Endothelial cell of umbilical vein (primary cell): ENCODE data around the gene ASB2. TPM values are rescaled to one million over a fixed set of nuclear protein-coding genes. Genes with fewer than 3 reads are reported as not detected.

Experiments used
- BruUV-seq: library from RNA; stranded (reverse); fragments of 400-500 nt; replicated peaks from 2 replicates; lab custom pipeline; 2021; lab: Mats Ljungman, UMichigan
- CTCF ChIA-PET: fragments of 300-600, 350-600 bp; sonication (Branson Sonifier 250); formaldehyde crosslinking; loops from one replicate; lab custom pipeline; 2021; ENCODE audit warnings: antibody characterized with exemption, inconsistent platforms; lab: Charles Lee
- POLR2A ChIA-PET: fragments of 300-600, 350-600 bp; sonication (Branson Sonifier 250); formaldehyde crosslinking; loops from one replicate; lab custom pipeline; 2021; ENCODE audit warnings: antibody characterized with exemption, inconsistent platforms; lab: Charles Lee
- DNase-seq: peaks from one replicate; pipeline ENCODE4 v3.0.0-alpha.2; 2011; ENCODE audit warnings: low read depth, low spot score
- FAIRE-seq: peaks from 2 replicates; lab custom pipeline; 2011; peaks lifted over from hg19 to GRCh38; lab: Jason Lieb, UNC
- H2AFZ ChIP-seq: 2 replicates; pipeline ENCODE4 v1.6.0; 2012; ENCODE audit warnings: low read depth, low read length, control low read depth, inconsistent platforms
- H3K27ac ChIP-seq: 2 replicates; pipeline ENCODE4 v1.5.1; 2011; ENCODE audit warnings: low read depth, mild to moderate bottlenecking, control low read depth, low read length, moderate library complexity; ENCODE audit not compliant: insufficient read depth
- H3K27me3 ChIP-seq, 2 experiments: 2 replicates each; pipeline versions ENCODE4 v1.6.0 to v1.6.1; 2011; ENCODE audit warnings: low read length in 2 of 2, mixed read lengths in 1 of 2; ENCODE audit not compliant: control insufficient read depth in 2 of 2, insufficient read depth in 2 of 2
- H3K36me3 ChIP-seq, 2 experiments: 2 replicates in 1 of 2; 3 replicates in 1 of 2; pipeline ENCODE4 v1.5.1; 2011; ENCODE audit warnings: low read length in 2 of 2, mild to moderate bottlenecking in 1 of 2, moderate library complexity in 1 of 2; ENCODE audit not compliant: control insufficient read depth in 2 of 2, insufficient read depth in 2 of 2; ENCODE audit errors: extremely low read depth in 1 of 2
- H3K4me1 ChIP-seq: 3 replicates; pipeline ENCODE4 v1.5.1; 2011; ENCODE audit warnings: mild to moderate bottlenecking, low read length; ENCODE audit not compliant: control insufficient read depth, insufficient read depth; ENCODE audit errors: extremely low read depth
- H3K4me2 ChIP-seq: 2 replicates; pipeline ENCODE4 v1.6.1; 2011; ENCODE audit warnings: low read length, control low read depth, mixed read lengths; ENCODE audit not compliant: insufficient read depth
- H3K4me3 ChIP-seq, 3 experiments: fragments of 200-600 bp in 1 of 3; sonication (generic), shearing (Covaris generic) in 1 of 3; replicated peaks in 1 of 3; 2 replicates each; pipeline ENCODE4 v1.5.1; 2011 to 2016; ENCODE audit warnings: control low read depth in 3 of 3, low read length in 3 of 3, mild to moderate bottlenecking in 2 of 3, inconsistent platforms in 1 of 3, low read depth in 1 of 3, moderate library complexity in 1 of 3; ENCODE audit not compliant: insufficient read depth in 1 of 3
- H3K79me2 ChIP-seq: 2 replicates; pipeline ENCODE4 v1.6.0; 2012; ENCODE audit warnings: low read length, inconsistent platforms; ENCODE audit not compliant: control insufficient read depth, insufficient read depth
- H3K9ac ChIP-seq: replicated peaks from 2 replicates; pipeline ENCODE3; 2011; ENCODE audit warnings: low read length, control low read depth; ENCODE audit not compliant: insufficient read depth; ENCODE audit errors: extremely low read depth
- H3K9me1 ChIP-seq: replicated peaks from 3 replicates; pipeline ENCODE4 v1.6.0; 2011; ENCODE audit warnings: mild to moderate bottlenecking, low read length; ENCODE audit not compliant: control insufficient read depth, insufficient read depth; ENCODE audit errors: extremely low read depth
- H3K9me3 ChIP-seq: replicated peaks from 2 replicates; pipeline ENCODE4 v1.5.1; 2012; ENCODE audit warnings: low read length, inconsistent platforms; ENCODE audit not compliant: control insufficient read depth, insufficient read depth
- H4K20me1 ChIP-seq: replicated peaks from 2 replicates; pipeline ENCODE3; 2011; ENCODE audit warnings: mild to moderate bottlenecking, low read length; ENCODE audit not compliant: control insufficient read depth, insufficient read depth; ENCODE audit errors: extremely low read depth
- CTCF ChIP-seq, 2 donors: IDR thresholded peaks; 1 replicate in 1 of 2; 2 replicates in 1 of 2; pipeline ENCODE4 v1.5.1; 2011; ENCODE audit warnings: low read length in 2 of 2, mild to moderate bottlenecking in 2 of 2, moderate library complexity in 2 of 2, control low read depth in 1 of 2, inconsistent platforms in 1 of 2, low read depth in 1 of 2; ENCODE audit not compliant: insufficient read depth in 1 of 2; ENCODE audit errors: extremely low read depth in 1 of 2
- EZH2 ChIP-seq: IDR thresholded peaks from 2 replicates; pipeline ENCODE4 v1.6.1; 2012; ENCODE audit warnings: borderline replicate concordance, low read depth, mild to moderate bottlenecking, moderate library complexity, low read length, inconsistent platforms; ENCODE audit not compliant: severe bottlenecking
- FOS ChIP-seq: IDR thresholded peaks from 2 replicates; pipeline ENCODE4 v1.6.1; 2011; ENCODE audit warnings: mild to moderate bottlenecking, low read length, moderate library complexity, borderline replicate concordance; ENCODE audit not compliant: insufficient read depth
- GATA2 ChIP-seq: IDR thresholded peaks from 2 replicates; pipeline ENCODE4 v1.7.0; 2011; ENCODE audit warnings: low read depth, mild to moderate bottlenecking, moderate library complexity, mixed read lengths, low read length; ENCODE audit not compliant: insufficient read length, insufficient read depth
- JUN ChIP-seq: IDR thresholded peaks from 2 replicates; pipeline ENCODE4 v1.6.1; 2011; ENCODE audit warnings: borderline replicate concordance, low read depth; ENCODE audit not compliant: insufficient read length, insufficient read depth
- MAX ChIP-seq: IDR thresholded peaks from 2 replicates; pipeline ENCODE4 v1.6.1; 2011; ENCODE audit not compliant: insufficient read depth, insufficient read length
- MYC ChIP-seq: IDR thresholded peaks from one replicate; pipeline ENCODE4 v1.6.1; 2011; ENCODE audit warnings: mild to moderate bottlenecking, low read depth, low read length
- POLR2A ChIP-seq: IDR thresholded peaks from 2 replicates; pipeline ENCODE4 v1.6.1; 2012; ENCODE audit warnings: low read depth, mild to moderate bottlenecking, control low read depth, low read length
- POLR2AphosphoS5 ChIP-seq: IDR thresholded peaks from 2 replicates; pipeline ENCODE4 v1.6.1; 2012; ENCODE audit warnings: low read depth, mild to moderate bottlenecking, control low read depth, low read length, moderate library complexity; ENCODE audit not compliant: insufficient read depth
- dilution Hi-C: fragments of 300-500 bp; cut with MboI; formaldehyde crosslinking; loops from one replicate; pipeline ENCODE4 v1.15.0; 2019; ENCODE audit warnings: low sequenced_read_pairs; ENCODE audit not compliant: extremely low pct_ligation_motif_present
- intact Hi-C: fragments of 100-400 bp; cut with micrococcal nuclease; formaldehyde crosslinking; loops from one replicate; pipeline ENCODE4 v1.10.0; 2022
- polyA plus RNA-seq, 4 experiments: library from polyadenylated mRNA; depleted of rRNA in 3 of 4; stranded (reverse) in 3 of 4; unstranded in 1 of 4; fragments of >200 nt; gene quantifications; 2 replicates each; pipeline versions ENCODE4 v1.2.1 to v1.2.3, GENCODE V29; 2011 to 2012; ENCODE audit warnings: missing spikeins in 1 of 4
- total RNA-seq: library from RNA; stranded (reverse); gene quantifications from 2 replicates; pipeline ENCODE4 v1.2.3, GENCODE V29; 2021

ASB2 gene
- total and polyA plus RNA-seq, 2 donors (not counting 3 experiments of a cell fraction or from before 2014, with no cell fraction given), result not detected

GRCh38 chr14:93927800-93928145 is 48.6 kb downstream of the ASB2 start:
- H3K9me3 ChIP-seq, result no peaks in the 10 kb centered on the region
- no peak overlapping the region for H2AFZ ChIP-seq
- dilution Hi-C loops, result no loop called here
- no peak for TF ChIP-seq EZH2
- no peak for TF ChIP-seq FOS
- TF ChIP-seq POLR2AphosphoS5, result no peak
- TF ChIP-seq MYC, result no peak
- no peak for TF ChIP-seq GATA2
- TF ChIP-seq JUN, result no peak
- no peak for TF ChIP-seq CTCF (IDR thresholded peaks at IDR 0.05; ENCODE audit: extremely low read depth in 1 of 2, insufficient read depth in 1 of 2, low read depth in 1 of 2, low read length in 2 of 2)
- no peak for TF ChIP-seq MAX
- no peak for TF ChIP-seq POLR2A
- H4K20me1 ChIP-seq, result no peaks in the 10 kb centered on the region
- no peak overlapping the region for H3K27ac ChIP-seq
- H3K79me2 ChIP-seq, result no peaks in the 10 kb centered on the region
- no TSS peak for BruUV-seq
- no peak overlapping the region for H3K9ac ChIP-seq
- no peak for FAIRE-seq
- DNase-seq, result no peak
- no peaks in the 10 kb centered on the region for H3K9me1 ChIP-seq
- no peak overlapping the region for H3K4me3 ChIP-seq
- intact Hi-C loops, result no loop called here
- H3K4me2 ChIP-seq, result no peak overlapping the region
- no peaks in the 10 kb centered on the region for H3K27me3 ChIP-seq
- POLR2A ChIA-PET, result no interaction called here
- CTCF ChIA-PET, result interaction anchor here (1.8 kb wide), 1 partner anchor 12 kb away, joined by 7 read pairs; no protein-coding TSS in a partner anchor
- H3K4me1 ChIP-seq, result no peaks in the 10 kb centered on the region
- H3K36me3 ChIP-seq, result no peaks in the 10 kb centered on the region
